Hepatocyte (in vitro differentiated cells): ENCODE measurements around the gene MCRS1. TPM values are rescaled to one million over a fixed set of nuclear protein-coding genes. Genes with fewer than 3 reads are reported as not detected.

ENCODE experiments used
- DNase-seq: peaks from one replicate; pipeline ENCODE4 v3.0.0-alpha.2; 2016; ENCODE audit warnings: low spot score
- H2AFZ ChIP-seq: fragments of 200-600 bp; sonication (generic); 2 replicates; pipeline ENCODE4 v1.6.0; 2016; ENCODE audit warnings: antibody characterized with exemption, mild to moderate bottlenecking
- H3K27ac ChIP-seq: fragments of 200-600 bp; sonication (generic); 2 replicates; pipeline ENCODE4 v1.5.1; 2016; ENCODE audit warnings: mild to moderate bottlenecking
- H3K27me3 ChIP-seq: fragments of 200-600 bp; sonication (generic); 2 replicates; pipeline ENCODE4 v1.6.1; 2016
- H3K36me3 ChIP-seq: fragments of 200-600 bp; sonication (generic); replicated peaks from 2 replicates; pipeline ENCODE4 v1.5.1; 2016; ENCODE audit warnings: low read depth; ENCODE audit not compliant: insufficient read depth
- H3K4me1 ChIP-seq: fragments of 200-600 bp; sonication (generic); 2 replicates; pipeline ENCODE4 v1.5.1; 2016; ENCODE audit warnings: mild to moderate bottlenecking, moderate library complexity; ENCODE audit not compliant: insufficient read depth
- H3K4me2 ChIP-seq: fragments of 200-600 bp; sonication (generic); 2 replicates; pipeline ENCODE4 v1.6.0; 2016
- H3K4me3 ChIP-seq: fragments of 200-600 bp; sonication (generic); 2 replicates; pipeline ENCODE4 v1.5.1; 2016; ENCODE audit warnings: mild to moderate bottlenecking
- H3K79me2 ChIP-seq: fragments of 200-600 bp; sonication (generic); 2 replicates; pipeline ENCODE4 v1.6.0; 2017; ENCODE audit warnings: mild to moderate bottlenecking
- H3K9me2 ChIP-seq: fragments of 200-600 bp; sonication (generic); replicated peaks from 2 replicates; pipeline ENCODE4 v1.6.0; 2017; ENCODE audit warnings: mild to moderate bottlenecking; ENCODE audit not compliant: insufficient read depth
- H3K9me3 ChIP-seq: fragments of 200-600 bp; sonication (generic); 2 replicates; pipeline ENCODE4 v1.5.1; 2016; ENCODE audit warnings: low read depth, mild to moderate bottlenecking
- H4K20me1 ChIP-seq: fragments of 200-600 bp; sonication (generic); 2 replicates; pipeline ENCODE4 v1.6.0; 2016; ENCODE audit warnings: mild to moderate bottlenecking; ENCODE audit not compliant: insufficient read depth, poor library complexity, severe bottlenecking
- CTCF ChIP-seq: fragments of 200-600 bp; sonication (generic); IDR thresholded peaks from 2 replicates; pipeline ENCODE4 v1.5.1; 2016; ENCODE audit warnings: antibody characterized with exemption, mild to moderate bottlenecking; ENCODE audit not compliant: poor library complexity
- EZH2 ChIP-seq: fragments of 200-600 bp; sonication (generic); IDR thresholded peaks from 2 replicates; pipeline ENCODE4 v1.6.1; 2016; ENCODE audit warnings: antibody characterized with exemption, mild to moderate bottlenecking, borderline replicate concordance
- EZH2phosphoT487 ChIP-seq: fragments of 200-600 bp; sonication (generic); IDR thresholded peaks from one replicate; pipeline ENCODE4 v1.6.1; 2018; ENCODE audit warnings: antibody characterized with exemption, mild to moderate bottlenecking, low read depth, moderate library complexity; ENCODE audit not compliant: unreplicated experiment, severe bottlenecking
- WGBS: methylation state at CpG from one replicate; pipeline ENCODE4 v1.1.6; 2016; ENCODE audit warnings: low lambda C conversion rate; ENCODE audit errors: missing lambda C conversion rate; 5-methylcytosine and 5-hydroxymethylcytosine counted together
- polyA plus RNA-seq: library from polyadenylated mRNA; unstranded; fragments of >200 nt; fragmentation: Nextera tagmentation; extraction: Ambion mirVana; gene quantifications from 2 replicates; pipeline ENCODE4 v1.2.1, GENCODE V29; 2016
- total RNA-seq: library from RNA; depleted of rRNA; stranded (reverse); fragments of >200 nt; gene quantifications from 2 replicates; pipeline ENCODE4 v1.2.3, GENCODE V29; 2014

Gene MCRS1
- total and polyA plus RNA-seq, 2 experiments from 2014 or later, result 51.4 to 57.7 TPM

- H3K9me3 ChIP-seq, result no peaks in the 10 kb centered on the region
- peaks cover 15% of the 10 kb centered on the region for H3K4me1 ChIP-seq
- H3K27ac ChIP-seq, result no peak within 1 kb of the TSS
- no peaks in the 10 kb centered on the region for H3K9me2 ChIP-seq
- peak within 1 kb of the TSS; percentile 57 for H2AFZ ChIP-seq
- no peaks in the 10 kb centered on the region for H4K20me1 ChIP-seq
- H3K36me3 ChIP-seq, result no peaks in the 10 kb centered on the region
- H3K79me2 ChIP-seq, result no peaks in the 10 kb centered on the region
- peak; percentile 4 for TF ChIP-seq CTCF
- TF ChIP-seq EZH2phosphoT487, result no peak
- H3K4me2 ChIP-seq, result peak within 1 kb of the TSS; percentile 96
- whole genome bisulfite sequencing, result 0% methylated on average over 15 of the region's 107 CpGs
- peaks cover 62% of the 10 kb centered on the region for H3K27me3 ChIP-seq
- H3K4me3 ChIP-seq, result peak within 1 kb of the TSS; percentile 58
- DNase-seq, result peak; percentile 86
Observed at GRCh38 chr12:49538510-49539403, 29.2 kb downstream of the MCRS1 start, which contains the start of gene KCNH3. KCNH3 (plus strand) TSS chr12:49539030; CDS start chr12:49539417, 387 bp downstream.

DNA sequence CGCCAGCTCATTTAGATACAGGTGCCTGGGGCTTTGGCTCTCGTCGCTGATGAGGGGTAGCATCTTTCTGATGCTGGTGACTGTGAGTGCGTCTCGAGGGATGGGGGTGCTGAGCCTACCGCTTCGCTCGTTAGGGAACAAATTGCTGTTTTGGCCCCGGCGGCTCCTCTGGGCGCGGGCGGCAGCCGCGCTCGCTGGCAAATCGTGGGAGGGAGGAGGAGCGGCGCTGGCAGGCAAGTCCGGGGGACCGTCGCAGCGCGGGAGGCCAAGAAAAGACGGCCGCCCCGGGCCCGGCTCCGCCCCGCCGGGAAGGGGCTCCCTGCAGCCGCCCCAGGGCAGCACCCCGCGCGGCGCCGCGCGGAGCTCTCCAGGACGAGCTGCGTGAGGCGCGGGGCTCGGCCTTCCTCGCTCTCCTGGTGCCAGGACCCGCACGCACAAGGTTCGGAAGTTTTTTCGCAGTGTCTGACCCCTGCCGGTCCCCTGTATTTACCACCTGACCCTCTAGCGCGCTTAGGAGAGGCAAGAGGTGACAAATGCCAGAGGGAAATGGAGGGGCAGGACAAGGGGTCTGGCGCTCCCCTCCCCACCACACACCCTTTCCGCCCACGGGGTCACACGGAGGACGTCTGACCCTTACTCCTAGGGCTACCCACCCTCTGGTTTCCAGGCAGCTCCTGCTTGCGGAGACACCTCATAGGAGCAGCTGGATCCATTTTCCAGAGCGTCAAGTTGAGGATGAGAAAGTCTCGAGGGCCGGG lies 30.0 kb downstream of the MCRS1 start:
- peak overlapping the region; percentile 96 for H3K4me2 ChIP-seq
- H3K27me3 ChIP-seq, result peaks cover 55% of the 10 kb centered on the region
- TF ChIP-seq EZH2, result peak; percentile 91
- no peak for TF ChIP-seq CTCF
- peak overlapping the region; percentile 58 for H3K4me3 ChIP-seq
- peak; percentile 31 for DNase-seq
- WGBS, result 2% methylated on average over 61 of the region's 61 CpGs
- H4K20me1 ChIP-seq, result no peaks in the 10 kb centered on the region
- H3K79me2 ChIP-seq, result no peaks in the 10 kb centered on the region
- no peaks in the 10 kb centered on the region for H3K9me2 ChIP-seq
- peak overlapping the region; percentile 57 for H2AFZ ChIP-seq
- no peak overlapping the region for H3K27ac ChIP-seq
- H3K9me3 ChIP-seq, result no peaks in the 10 kb centered on the region
- no peaks in the 10 kb centered on the region for H3K36me3 ChIP-seq
- H3K4me1 ChIP-seq, result peaks cover 15% of the 10 kb centered on the region

DNA sequence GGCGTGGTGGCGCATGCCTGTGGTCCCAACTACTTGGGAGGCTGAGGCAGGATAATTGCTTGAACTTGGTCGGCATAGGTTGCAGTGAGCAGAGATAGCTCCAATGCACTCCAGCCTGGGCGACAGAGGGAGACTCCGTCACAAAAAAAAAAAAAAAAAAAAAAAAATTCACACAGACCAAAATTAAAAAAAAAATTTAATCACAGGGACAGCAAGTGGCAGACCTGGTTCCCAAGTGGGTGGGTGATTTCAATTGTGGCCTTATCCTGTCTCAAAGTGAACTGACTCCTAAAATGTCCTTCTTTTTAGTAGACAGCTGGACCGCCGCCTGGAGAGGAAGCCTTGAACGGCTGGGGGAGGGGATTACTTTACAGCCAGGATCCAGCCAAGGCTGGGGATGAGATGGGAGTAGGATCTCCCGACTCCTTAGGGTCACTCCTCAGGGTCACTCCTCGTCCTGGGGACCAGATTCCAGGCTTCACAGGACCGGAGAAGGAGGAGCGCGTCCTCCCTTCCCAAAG lies 30.7 kb downstream of the MCRS1 start:
- TF ChIP-seq EZH2phosphoT487 (peak; percentile 52), CTCF (no peak), EZH2 (no peak)
- H3K4me1 ChIP-seq, result peaks cover 15% of the 10 kb centered on the region
- no peaks in the 10 kb centered on the region for H4K20me1 ChIP-seq
- peak overlapping the region; percentile 58 for H3K4me3 ChIP-seq
- no peak overlapping the region for H3K27ac ChIP-seq
- H3K9me3 ChIP-seq, result no peaks in the 10 kb centered on the region
- WGBS, result 22% methylated on average over 13 of the region's 13 CpGs
- DNase-seq, result peak; percentile 24
- H3K36me3 ChIP-seq, result no peaks in the 10 kb centered on the region
- peak overlapping the region; percentile 96 for H3K4me2 ChIP-seq
- H3K79me2 ChIP-seq, result no peaks in the 10 kb centered on the region
- no peaks in the 10 kb centered on the region for H3K9me2 ChIP-seq
- peak overlapping the region; percentile 57 for H2AFZ ChIP-seq
- peaks cover 51% of the 10 kb centered on the region for H3K27me3 ChIP-seq
